NCI-H446 treated with DMSO at 0.1 percent for 48 hours (cell line): ENCODE results near the gene PSPN.
"Not testable (repeated sequence)": the region's sequence is repeated elsewhere in the genome, so short reads cannot be mapped to it uniquely, and the experiment has no call there.

Source experiments
- DNase-seq: peaks from one replicate; lab custom pipeline; 2025; lab: John Stamatoyannopoulos, UW

The PSPN gene

DNA sequence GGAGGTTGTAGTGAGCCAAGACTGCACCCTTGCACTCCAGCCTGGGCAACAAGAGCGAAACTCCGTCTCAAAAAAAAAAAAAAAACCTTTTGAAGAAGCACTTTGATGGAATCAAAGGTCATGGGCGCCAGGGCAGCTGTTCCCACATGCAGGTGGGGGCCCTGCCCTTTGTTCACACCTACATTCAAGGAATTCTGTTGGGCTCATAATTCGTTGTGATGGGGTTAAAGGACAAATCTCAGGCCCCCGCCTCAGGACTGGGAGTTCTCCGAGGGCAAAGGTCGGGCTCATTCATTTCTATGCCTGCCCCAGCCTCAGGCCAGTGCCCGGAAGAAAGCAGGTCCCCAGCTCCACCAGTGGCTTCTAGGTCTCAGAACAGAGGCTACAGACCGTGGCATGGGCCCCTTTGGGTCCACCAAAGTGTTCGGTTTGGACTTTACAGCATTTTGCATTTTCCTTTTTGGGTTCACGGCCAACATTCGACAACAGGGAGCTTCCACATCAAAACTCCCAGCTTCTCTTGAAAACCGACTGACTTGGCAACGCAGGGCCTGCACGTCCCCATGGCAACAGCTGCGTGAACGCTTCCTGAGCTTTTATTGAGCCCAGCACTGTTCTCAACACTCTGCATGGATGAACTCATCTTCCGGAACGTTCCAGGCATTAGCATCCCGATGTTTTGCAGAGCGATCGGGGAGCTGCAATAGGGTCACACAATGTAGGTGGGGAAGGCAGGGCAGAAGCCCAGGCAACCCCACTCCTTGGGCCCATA, 27.3 kb upstream of the PSPN start:
- DNase-seq: peak; percentile 1

GRCh38 chr19:6402058-6402457, 26.3 kb upstream of the PSPN start:
- no peak for DNase-seq

DNA sequence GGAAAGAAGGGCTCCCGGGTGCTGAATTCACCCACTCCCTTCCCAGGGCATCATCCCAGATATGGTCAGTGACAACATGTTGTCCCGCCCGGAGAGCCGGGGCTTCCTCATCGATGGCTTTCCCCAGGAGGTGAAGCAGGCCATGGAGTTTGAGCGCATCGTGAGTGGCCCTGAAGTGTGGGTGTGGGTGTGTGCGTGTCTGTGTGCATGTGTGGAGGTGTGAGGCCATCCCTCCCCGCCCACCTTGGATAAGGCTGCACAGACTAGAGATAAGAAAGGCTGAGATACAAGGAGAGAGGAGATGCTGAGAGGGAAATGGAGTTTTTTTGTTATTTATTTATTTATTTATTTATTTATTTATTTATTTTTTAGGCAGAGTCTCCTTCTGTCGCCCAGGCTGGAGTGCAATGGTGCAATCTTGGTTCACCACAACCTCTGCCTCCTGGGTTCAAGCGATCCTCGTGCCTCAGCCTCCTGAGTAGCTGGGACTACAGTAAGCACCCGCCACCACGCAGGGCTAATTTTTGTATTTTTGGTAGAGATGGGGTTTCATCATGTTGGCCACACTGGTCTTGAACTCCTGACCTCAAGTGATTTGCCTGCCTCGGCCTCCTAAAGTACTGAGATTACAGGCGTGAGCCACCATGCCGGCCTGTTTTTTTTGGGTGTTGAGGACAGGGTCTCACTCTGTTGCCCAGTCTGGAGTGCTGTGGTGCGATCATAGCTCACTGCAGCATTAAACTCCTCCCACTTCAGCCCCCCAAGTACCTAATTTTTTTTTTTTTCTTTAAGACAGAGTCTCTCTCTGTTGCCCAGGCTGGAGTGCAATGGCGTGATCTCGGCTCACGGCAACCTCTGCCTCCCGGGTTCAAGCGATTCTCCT, 24.6 kb upstream of the PSPN start:
- not testable (repeated sequence) for DNase-seq

DNA sequence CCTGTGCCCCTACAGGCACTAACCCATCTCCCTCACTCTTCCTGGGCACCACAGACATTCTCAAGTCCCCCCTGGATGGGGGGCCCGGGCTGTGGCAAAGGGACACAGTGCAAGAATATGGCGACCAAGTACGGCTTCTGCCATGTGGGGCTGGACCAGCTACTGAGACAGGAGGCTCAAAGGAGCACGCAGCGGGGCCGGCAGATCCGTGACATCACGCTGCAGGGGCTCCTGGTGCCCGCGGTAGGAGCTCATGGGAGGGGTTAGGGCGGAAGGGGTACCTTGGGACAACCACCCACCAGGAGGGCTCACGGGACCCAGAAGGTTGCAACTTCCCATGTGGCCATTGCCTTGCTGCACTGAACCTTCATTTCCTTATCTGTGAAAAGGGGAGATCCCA, 20.6 kb upstream of the PSPN start:
- DNase-seq: no peak

DNA sequence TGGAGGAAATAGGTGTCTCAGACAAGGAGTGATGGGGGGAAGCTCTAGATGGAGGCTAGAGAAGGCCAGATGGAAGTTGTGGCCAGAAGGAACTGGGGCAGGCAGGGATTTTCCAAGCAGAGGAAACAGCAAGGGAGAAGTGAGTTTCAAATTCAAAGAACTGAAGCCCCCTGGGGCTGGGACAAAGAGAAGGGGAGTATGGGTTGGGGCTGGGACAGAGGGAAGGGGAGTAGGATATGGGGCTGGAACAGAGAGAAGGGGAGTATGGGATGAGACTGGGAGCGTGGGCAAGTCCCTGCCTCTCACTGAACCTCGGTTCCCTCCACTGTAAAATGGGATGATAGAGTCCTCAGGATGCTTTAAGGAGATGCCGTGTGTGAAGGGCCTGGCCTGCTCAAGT, 19.1 kb upstream of the PSPN start:
- no peak for DNase-seq

DNA sequence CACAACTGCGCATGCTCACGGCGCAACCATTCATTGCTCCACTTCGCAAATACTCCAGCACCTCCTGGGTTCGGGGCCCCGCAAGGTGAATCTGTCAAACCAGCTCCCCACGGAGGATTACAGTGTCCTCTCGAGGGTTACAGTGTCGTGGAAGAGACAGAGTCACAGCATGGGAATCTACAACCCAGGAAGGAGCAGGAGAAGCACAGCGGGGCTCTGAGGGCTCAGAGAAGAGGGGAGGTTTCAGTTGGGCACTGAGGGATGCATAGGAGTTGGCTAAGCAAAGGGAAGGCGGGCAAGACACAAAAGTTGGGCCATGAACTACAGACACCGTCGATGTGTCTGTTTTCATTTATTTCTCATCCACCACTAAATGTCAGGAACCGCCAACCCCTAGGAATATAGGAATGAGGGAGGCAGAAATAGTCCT, 18.3 kb upstream of the PSPN start:
- no peak for DNase-seq

DNA sequence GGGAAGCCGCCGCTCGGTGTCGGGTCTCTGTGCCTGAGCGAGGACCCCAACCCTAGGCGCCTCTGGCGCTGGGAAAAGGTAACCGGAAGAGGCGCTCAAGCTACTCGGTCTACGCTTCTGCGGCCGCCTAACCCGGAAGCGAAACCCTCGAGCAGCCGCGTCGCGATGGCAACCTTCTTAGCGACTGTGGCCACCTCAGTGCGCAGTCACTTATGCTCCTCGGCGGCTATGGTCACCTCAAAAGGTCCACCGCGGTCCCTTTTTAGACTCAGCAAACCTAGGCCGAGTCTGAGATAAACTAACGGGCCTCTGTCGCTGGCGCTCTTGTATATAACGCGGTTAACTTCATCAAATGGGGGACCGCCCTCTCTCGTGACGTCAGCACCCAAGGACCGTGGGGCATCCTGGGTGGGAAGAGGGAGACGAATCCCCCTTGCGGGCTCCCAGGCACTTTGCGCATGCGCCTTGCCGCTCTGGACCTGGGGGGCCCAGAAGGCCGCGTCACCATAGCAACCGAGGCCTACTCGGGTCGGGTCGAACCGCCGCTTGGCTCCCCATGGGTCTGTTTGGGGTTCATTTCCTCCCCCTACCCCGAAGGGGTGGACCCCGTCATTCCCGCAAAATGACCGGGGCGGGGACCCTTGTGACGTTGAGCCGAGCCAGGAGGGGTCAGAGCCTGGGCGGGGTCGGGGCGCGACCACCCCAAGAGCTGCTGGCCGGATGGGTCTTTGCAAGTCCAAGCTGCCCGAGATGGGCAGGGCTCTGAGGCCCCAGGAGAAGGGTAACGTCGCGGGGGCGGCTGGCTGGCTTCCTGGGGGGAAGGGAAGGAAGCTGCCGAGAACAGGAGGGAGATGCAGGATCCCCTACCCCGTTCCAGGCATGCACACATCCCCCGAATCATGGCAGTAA, 17.6 kb upstream of the PSPN start, which contains the start of gene GTF2F1:
GTF2F1 (minus strand) TSS at position 91 of the 909 bp plus-strand sequence. CDS start 169 bp downstream, outside the sequence.
- DNase-seq: peak; percentile 91

DNA sequence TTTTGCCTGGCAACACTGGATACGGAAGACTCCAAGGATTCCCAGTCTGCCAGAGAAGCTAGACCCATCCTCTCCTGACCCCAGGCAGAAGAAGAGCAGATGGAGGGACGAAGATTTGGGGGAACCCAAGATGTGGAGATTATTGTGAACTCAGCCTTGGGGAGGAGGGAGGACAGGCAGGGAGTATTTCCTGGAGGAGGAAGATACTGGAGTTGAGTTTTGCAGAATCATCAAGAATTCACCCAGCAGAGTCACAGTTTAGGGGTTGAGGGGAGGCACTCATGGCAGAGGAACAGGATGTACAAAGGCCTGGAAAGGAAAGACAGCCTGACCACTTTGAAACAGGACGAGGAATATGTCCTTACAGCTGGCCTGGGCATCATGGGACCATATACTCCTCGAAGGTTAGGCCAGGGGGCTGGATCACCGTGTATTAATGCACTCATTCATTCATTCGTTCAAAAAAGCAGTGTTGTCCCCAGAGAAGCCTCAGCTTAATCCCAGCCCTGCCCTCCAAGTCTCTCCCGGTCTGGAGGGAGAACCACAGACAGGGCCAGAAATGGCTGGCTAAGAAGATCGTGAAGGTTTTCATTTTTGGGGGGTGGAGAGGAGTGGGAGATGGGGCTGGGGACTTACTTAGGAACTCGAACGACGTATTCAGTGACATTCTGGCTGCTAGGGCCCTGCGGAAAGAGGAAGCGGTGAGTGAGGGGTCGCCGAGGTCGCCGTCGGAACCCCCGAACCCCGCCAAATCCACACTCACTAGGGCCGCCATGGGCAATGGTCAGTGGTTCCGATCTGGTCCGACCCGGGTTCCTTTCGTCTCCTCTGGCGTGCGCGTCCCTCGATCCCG, 16.7 kb upstream of the PSPN start:
- no peak for DNase-seq

DNA sequence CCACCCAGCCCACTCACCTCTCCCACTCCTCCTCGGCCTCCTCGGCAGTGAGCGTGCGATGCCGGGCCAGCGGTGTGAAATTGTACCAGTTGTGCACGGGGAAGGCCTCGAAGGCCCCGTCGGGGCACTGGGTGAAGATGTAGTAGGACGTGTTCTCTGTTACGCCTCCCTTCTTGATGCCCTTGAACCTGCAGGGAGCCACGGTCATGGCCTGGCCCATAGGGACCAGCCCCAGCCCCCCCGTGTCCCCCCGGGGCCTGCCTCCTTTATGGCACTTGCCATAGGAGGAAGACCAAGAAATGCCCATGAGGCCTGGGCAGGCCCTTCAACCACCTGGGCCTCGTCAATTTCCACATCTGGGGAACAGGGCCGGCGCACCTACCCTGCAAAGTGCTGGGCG, 11.6 kb upstream of the PSPN start:
- DNase-seq: no peak

DNA sequence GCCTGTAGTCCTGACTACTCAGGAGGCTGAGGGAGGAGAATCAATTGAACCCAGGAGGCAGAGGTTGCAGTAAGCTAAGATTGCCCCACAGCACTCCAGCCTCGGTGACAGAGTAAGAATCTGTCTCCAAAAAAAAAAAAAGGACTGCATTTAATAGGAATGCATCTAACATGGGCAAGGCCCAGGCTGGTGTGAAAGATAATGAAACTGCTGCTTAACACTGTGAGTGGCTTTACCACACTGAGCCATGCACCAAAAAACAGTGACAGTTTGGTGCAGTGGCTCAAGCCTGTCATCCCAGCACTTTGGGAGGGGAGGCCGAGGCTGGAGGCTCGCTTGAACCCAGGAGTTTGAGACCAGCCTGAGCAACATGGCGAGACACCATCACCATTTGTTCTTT, 8.6 kb upstream of the PSPN start:
- DNase-seq: no peak

DNA sequence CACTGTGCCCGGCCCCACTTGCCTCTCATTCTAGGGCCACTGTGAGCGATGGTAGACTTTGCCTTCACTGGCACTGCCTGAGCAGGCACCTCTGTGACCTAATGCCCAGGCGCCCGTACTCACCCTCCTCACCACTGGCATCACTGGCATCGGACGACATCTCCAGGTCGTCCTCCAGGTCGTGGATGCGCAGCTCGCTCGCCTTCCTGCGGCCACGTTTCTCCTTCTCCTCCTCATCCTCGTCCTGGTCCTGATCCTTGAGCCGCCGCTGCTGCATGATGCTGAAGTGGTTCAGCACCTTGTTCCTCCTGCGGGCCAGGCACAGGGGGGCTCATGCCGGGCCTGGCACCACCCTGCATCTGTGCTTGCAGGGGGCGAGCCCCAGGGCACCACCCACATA, 7.5 kb upstream of the PSPN start:
- DNase-seq: no peak

DNA sequence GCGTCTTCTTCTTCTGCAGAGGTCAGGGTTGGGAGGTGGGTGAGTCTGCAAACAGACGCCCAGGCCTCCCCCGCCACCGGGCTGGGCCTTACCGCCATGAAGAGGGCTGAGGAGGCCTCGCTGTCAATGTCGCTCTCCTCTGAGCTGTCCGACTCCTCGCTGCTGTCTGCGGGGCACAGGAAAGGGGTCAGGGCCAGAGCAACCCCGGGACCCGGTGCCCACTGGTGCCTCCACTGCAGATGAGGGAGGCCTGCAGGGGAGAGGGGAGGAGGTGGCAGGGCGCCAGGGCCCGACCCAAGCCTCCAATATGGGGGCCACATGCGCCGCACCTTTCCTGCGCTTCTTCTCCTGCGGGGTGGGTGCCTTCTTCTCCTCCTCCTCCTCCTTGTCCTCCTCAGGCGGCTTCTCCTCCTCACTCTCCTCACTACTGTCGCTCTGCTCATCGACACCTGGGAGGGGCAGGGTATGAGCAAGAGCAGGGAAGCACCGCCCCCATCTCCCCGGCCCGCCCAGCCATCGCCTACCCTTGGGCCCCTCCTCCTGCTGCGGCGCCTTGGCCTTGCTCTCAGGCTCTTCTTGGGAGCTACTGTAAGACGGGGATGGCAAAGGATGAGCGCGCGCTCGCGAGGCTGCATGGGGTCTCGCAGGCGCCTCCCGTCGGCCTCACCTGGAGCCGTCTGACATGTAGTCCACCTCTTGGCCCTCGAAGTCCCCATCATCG, 5.5 kb upstream of the PSPN start:
- DNase-seq: no peak

GRCh38 chr19:6379744-6380143, 4.0 kb upstream of the PSPN start:
- DNase-seq: no peak

GRCh38 chr19:6378486-6378885, 2.8 kb upstream of the PSPN start:
- DNase-seq: no peak

GRCh38 chr19:6378041-6378440, 2.3 kb upstream of the PSPN start:
- DNase-seq: no peak

- DNase-seq: no peak
Measured at GRCh38 chr19:6376512-6377190, 918 bp upstream of the PSPN start.

GRCh38 chr19:6374711-6375410, 872 bp downstream of the PSPN start:
- no peak for DNase-seq

DNA sequence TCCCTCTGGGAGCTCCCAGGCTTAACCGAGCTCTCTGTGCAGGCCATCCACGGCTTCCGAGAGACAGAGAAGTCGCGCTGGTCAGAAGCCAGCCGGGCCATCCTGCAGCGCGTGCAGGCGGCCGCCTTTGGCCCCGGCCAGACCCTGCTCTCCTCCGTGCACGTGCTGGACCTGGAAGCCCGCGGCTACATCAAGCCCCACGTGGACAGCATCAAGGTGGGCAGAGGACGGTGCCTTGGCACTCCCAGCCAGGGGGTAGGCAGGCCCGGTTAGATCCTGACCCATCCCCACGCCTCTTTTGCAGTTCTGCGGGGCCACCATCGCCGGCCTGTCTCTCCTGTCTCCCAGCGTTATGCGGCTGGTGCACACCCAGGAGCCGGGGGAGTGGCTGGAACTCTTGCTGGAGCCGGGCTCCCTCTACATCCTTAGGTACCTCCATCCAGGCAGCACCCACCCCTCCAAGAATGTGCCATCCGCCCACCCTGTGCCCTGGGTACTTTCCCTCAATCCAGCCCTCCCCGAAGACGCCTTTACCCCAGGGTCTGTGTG, 1.5 kb downstream of the PSPN start:
- no peak for DNase-seq

DNA sequence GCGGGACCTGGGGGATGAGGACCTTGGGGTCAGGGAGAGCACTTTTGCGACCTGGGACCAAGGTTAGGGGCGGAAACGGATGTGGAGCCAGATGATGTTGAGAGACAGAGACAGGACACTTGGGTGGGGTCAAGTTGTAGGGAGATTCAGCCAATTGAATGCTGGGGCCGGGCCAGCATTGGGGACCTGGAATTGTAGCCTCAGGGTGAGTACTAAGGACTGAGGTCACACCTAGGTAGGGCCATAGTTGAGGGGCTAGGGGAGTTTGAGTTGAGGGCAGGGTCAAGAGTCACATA, 2.0 kb downstream of the PSPN start:
- no peak for DNase-seq
